ENCODE data around the gene PUSL1. TPM values are rescaled to one million over a fixed set of nuclear protein-coding genes. Genes with fewer than 3 reads are reported as not detected.

PUSL1 gene
- total and polyA plus RNA-seq, 2 of the 13 experiments (the other 11 are each of a cell fraction or from before 2014, with no cell fraction given), result 8.3 to 22.2 TPM

DNA sequence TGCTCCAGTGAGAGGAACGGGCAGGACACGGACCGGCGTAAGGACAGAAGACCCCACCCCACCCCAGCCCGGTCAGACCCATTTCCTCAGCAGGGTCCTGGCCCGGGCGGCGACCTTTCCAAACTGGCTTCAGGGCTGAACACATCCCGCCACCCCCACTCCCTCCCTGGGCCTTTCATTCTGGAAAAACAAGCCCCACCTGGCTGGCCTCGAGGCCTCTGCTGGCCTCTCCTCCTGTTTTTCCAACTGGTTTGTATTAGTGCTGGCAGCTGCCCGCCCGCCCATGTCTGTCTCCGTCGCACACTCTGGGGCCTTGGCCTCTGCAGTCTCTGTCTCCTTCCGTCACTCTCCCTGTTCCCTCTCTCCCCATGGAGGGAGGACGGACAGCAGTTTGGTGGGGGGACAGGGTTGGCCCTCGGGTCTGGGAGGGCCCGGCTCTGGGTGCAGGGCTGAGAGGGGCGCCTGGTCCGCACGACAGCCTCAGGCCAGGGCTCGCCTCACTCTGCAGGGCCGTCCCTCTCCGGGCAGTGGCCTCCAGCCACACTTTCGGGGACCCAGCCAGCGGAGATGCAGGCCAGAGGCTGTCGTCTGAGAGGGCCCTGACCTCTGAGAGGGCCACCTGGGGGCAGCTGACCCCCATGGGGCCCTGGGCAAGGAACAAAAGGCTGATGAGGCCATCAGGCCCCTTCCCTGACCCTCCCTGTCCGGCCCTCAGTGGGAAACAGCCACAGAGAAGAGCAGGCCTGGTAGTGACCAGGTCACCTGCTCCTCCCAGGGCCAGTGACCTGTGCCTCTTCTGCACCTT is 51.5 kb downstream of the PUSL1 start (continued):
- TF ChIP-seq ERF (CRISPR knock-in tag; IDR thresholded peaks at IDR 0.05) (0 out of 2 replicates have a peak, but pooled peaks have one; percentile 16), SRY (CRISPR knock-in tag; IDR thresholded peaks at IDR 0.05) (peak; percentile 76; the same call in 1 of the 2 replicates)
- TF ChIP-seq, protein P1, sequence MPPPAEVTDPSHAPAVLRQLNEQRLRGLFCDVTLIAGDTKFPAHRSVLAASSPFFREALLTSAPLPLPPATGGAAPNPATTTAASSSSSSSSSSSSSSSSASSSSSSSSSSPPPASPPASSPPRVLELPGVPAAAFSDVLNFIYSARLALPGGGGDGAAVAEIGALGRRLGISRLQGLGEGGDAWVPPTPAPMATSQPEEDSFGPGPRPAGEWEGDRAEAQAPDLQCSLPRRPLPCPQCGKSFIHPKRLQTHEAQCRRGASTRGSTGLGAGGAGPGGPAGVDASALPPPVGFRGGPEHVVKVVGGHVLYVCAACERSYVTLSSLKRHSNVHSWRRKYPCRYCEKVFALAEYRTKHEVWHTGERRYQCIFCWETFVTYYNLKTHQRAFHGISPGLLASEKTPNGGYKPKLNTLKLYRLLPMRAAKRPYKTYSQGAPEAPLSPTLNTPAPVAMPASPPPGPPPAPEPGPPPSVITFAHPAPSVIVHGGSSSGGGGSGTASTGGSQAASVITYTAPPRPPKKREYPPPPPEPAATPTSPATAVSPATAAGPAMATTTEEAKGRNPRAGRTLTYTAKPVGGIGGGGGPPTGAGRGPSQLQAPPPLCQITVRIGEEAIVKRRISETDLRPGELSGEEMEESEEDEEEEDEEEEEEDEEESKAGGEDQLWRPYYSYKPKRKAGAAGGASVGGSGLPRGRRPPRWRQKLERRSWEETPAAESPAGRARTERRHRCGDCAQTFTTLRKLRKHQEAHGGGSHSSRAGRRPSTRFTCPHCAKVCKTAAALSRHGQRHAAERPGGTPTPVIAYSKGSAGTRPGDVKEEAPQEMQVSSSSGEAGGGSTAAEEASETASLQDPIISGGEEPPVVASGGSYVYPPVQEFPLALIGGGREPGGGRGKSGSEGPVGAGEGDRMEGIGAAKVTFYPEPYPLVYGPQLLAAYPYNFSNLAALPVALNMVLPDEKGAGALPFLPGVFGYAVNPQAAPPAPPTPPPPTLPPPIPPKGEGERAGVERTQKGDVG (CRISPR knock-in tag; IDR thresholded peaks at IDR 0.05; ENCODE audit: borderline replicate concordance), result no peak
- TF ChIP-seq, protein P2, sequence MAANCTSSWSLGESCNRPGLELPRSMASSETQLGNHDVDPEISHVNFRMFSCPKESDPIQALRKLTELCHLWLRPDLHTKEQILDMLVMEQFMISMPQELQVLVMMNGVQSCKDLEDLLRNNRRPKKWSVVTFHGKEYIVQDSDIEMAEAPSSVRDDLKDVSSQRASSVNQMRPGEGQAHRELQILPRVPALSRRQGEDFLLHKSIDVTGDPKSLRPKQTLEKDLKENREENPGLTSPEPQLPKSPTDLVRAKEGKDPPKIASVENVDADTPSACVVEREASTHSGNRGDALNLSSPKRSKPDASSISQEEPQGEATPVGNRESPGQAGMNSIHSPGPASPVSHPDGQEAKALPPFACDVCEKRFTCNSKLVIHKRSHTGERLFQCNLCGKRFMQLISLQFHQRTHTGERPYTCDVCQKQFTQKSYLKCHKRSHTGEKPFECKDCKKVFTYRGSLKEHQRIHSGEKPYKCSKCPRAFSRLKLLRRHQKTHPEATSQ (CRISPR knock-in tag; IDR thresholded peaks at IDR 0.05; ENCODE audit: borderline replicate concordance), result no peak

DNA sequence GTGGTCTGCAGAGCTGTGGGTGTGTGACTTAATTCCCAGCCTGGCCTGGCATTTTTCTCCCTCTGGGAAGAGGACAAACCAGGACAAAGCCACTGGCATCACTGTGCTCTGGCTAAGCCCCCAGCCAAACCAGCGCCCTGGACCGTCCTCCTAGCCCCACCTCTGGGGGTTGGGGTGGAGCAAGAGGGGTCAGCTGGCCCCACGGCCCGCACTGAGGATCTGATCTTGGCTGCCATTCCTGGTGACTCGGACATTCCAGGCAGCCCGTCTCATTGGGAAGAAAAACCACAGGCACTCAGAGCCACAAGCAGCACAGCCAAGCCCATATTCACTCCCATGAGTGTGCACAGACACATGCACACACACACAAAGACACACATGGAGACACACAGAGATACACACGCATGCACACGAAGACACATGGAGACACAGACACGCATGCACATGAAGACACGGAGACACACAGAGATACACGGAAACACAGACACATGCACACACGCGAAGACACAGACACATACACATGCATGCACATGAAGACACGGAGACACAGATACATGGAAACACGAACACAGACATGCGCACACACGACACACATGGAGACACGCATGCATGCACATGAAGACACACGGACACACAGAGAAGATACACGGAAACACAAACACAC is 52.2 kb downstream of the PUSL1 start:
- Histone ChIP-seq H3K79me2 (ENCODE audit: insufficient read depth, low read length) (peaks cover 4% of the 10 kb centered on the region), H2AFZ (ENCODE audit: low read length) (no peak overlapping the region), H3K27me3 (ENCODE audit: control insufficient read depth in 1 of 2, insufficient read depth in 2 of 2, low read length in 2 of 2) (no peaks in the 10 kb centered on the region), H3K4me3 (replicated peaks in 1 of 3; ENCODE audit: insufficient read depth in 1 of 3, low read depth in 2 of 3, low read length in 3 of 3) (peak overlapping the region in 2 of 3 experiments; percentile 71 to 74; a peak in 5 of 6 replicates), H3K9ac (ENCODE audit: insufficient read depth, low read depth, low read length) (peak overlapping the region; percentile 80), H4K20me1 (ENCODE audit: insufficient read depth, low read length) (no peaks in the 10 kb centered on the region), H3K4me1 (ENCODE audit: insufficient read depth, low read length) (peaks cover 57% of the 10 kb centered on the region), H3K9me3 (ENCODE audit: low read length) (no peaks in the 10 kb centered on the region), H3K27ac (ENCODE audit: extremely low read length, insufficient read depth, low read length) (peak overlapping the region; percentile 88), H3K4me2 (ENCODE audit: low read depth, low read length) (peak overlapping the region; percentile 92), H3K36me3 (replicated peaks in 1 of 2; ENCODE audit: control insufficient read depth in 1 of 2, insufficient read depth in 2 of 2, low read length in 2 of 2) (no peaks in the 10 kb centered on the region)
- ChIA-PET POLR2A (interaction anchor here (1.0 to 4.0 kb wide), 4 partner anchors 9 to 15 kb away, joined by 3 to 38 read pairs (median 14); partner anchors contain the start of genes AURKAIP1 and DVL1), CTCF (ENCODE audit: low intra/inter-chr PET ratio, low total read pairs) (no interaction called here)
- in situ Hi-C loops (cut with HindIII; ENCODE audit: extremely low pct_ligation_motif_present, low pct_unique_long_range_greater_than_20kb), result no loop called here
- DNase-seq (ENCODE audit: low spot score) (peak; percentile 68), ATAC-seq (peak; percentile 20), FAIRE-seq (no peak)
- intact Hi-C loops (cut with micrococcal nuclease; ENCODE audit: unreplicated experiment), result no loop called here
- 87% methylated on average over 14 of the region's 20 CpGs for WGBS (ENCODE audit: low lambda C conversion rate)
- BruUV-seq (replicated peaks), result TSS peak; percentile 47
- TF ChIP-seq ZSCAN21 (CRISPR knock-in tag; IDR thresholded peaks at IDR 0.05; ENCODE audit: borderline replicate concordance) (0 out of 2 replicates have a peak, but pooled peaks have one; percentile 0), FOXA1 (IDR thresholded peaks at IDR 0.05) (peak; percentile 15; the same call in 1 of the 2 replicates), FOXA1 (CRISPR knock-in tag; IDR thresholded peaks at IDR 0.05) (no peak), JUNB (CRISPR knock-in tag; IDR thresholded peaks at IDR 0.05; ENCODE audit: borderline replicate concordance) (peak; percentile 12; the same call in 1 of the 2 replicates), ZNF207 (IDR thresholded peaks at IDR 0.05; ENCODE audit: borderline replicate concordance) (0 out of 2 replicates have a peak, but pooled peaks have one; percentile 29), NR2F2 (IDR thresholded peaks at IDR 0.05; ENCODE audit: borderline replicate concordance, low read depth) (no peak), ZFP82 (CRISPR knock-in tag; IDR thresholded peaks at IDR 0.05; ENCODE audit: borderline replicate concordance) (no peak), MAZ (IDR thresholded peaks at IDR 0.05; ENCODE audit: borderline replicate concordance, low read depth, low read length) (0 out of 2 replicates have a peak, but pooled peaks have one; percentile 39), MAZ (CRISPR knock-in tag; IDR thresholded peaks at IDR 0.05; ENCODE audit: low read depth) (0 out of 2 replicates have a peak, but pooled peaks have one; percentile 3)
- TF ChIP-seq, protein P3, sequence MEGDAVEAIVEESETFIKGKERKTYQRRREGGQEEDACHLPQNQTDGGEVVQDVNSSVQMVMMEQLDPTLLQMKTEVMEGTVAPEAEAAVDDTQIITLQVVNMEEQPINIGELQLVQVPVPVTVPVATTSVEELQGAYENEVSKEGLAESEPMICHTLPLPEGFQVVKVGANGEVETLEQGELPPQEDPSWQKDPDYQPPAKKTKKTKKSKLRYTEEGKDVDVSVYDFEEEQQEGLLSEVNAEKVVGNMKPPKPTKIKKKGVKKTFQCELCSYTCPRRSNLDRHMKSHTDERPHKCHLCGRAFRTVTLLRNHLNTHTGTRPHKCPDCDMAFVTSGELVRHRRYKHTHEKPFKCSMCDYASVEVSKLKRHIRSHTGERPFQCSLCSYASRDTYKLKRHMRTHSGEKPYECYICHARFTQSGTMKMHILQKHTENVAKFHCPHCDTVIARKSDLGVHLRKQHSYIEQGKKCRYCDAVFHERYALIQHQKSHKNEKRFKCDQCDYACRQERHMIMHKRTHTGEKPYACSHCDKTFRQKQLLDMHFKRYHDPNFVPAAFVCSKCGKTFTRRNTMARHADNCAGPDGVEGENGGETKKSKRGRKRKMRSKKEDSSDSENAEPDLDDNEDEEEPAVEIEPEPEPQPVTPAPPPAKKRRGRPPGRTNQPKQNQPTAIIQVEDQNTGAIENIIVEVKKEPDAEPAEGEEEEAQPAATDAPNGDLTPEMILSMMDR (CRISPR knock-in tag; IDR thresholded peaks at IDR 0.05), result 0 out of 2 replicates have a peak, but pooled peaks have one; percentile 2

Measured in HepG2 (cell line).